ENCODE results near the gene GPHB5.

GRCh38 chr14:63361790-63362189 is 43.1 kb upstream of the GPHB5 start:
- TF ChIP-seq POLR2A (IDR thresholded peaks at IDR 0.05), result no peak
- TF ChIP-seq CTCF (IDR thresholded peaks at IDR 0.05), result no peak
